ENCODE data around the gene UBA1. TPM values are rescaled to one million over a fixed set of nuclear protein-coding genes. Genes with fewer than 3 reads are reported as not detected.

Gene UBA1
- total RNA-seq, 1 experiment from 2014 or later, result 275 TPM

DNA sequence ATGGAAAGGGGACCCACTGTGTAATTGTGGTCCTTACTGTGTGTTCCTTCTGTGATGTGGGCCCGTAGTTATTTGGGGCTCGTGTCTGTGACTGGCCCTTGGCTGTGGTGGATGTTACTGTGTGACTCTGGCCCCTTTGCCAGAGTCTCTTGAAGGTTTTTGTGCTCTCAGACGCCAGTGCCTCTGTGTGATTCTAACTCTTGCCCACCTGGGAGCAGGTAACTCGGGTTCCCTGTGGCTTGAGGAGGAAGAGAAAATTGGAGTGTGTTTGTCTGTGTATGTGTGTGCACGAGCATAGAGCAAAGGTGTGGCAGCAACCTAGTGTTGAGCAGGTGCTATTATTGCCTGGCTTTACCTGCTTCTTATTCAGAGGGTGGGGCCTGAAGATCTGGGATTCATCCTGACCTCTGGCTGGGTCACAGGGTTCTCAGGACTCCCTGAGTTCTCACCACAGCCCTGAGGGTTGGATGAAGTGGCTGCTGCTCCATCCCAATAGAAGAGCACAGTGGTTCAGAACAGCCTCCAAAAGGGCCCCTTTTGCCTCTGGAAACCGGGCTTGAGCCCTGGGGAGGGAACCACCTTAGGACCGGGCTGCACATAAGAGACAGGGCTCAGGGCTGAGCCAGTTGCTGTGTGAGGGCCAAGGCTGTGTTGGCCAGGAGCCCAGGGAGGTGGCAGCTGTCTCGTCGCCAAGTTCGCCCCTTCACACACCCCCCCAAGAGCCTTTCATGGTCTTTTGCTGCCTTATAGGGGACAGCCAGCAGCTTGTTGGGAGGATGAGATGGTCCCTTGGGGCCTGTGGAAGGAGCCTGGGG, 47.3 kb upstream of the UBA1 start:
- Histone ChIP-seq H3K79me2 (ENCODE audit: insufficient read depth, low read length) (peaks cover 72% of the 10 kb centered on the region), H3K9me3 (ENCODE audit: control insufficient read depth in 1 of 2, insufficient read depth in 1 of 2, low read depth in 1 of 2, low read length in 2 of 2) (no peaks in the 10 kb centered on the region), H3K27me3 (ENCODE audit: insufficient read depth, low read length) (no peaks in the 10 kb centered on the region), H2AFZ (ENCODE audit: low read depth, low read length, poor library complexity, severe bottlenecking) (no peak overlapping the region), H4K20me1 (ENCODE audit: insufficient read depth) (no peaks in the 10 kb centered on the region), H3K9ac (ENCODE audit: low read length) (peak overlapping the region; percentile 84), H3K9me2 (ENCODE audit: insufficient read depth) (no peaks in the 10 kb centered on the region), H3K36me3 (ENCODE audit: control insufficient read depth in 1 of 2, insufficient read depth in 2 of 2, low read length in 2 of 2) (no peaks in the 10 kb centered on the region; a peak in 2 of 4 replicates), H3K27ac (ENCODE audit: low read depth, low read length) (no peak overlapping the region; the same call in 1 of the 2 replicates), H3K4me1 (ENCODE audit: control insufficient read depth in 1 of 2, insufficient read depth in 2 of 2, low read length in 2 of 2) (peaks cover 0 to 13% of the 10 kb centered on the region in 2 experiments; a peak in 2 of 4 replicates), H3K4me2 (ENCODE audit: low read length) (peak overlapping the region; percentile 89), H3K4me3 (replicated peaks in 1 of 2; ENCODE audit: low read depth in 1 of 2, low read length in 2 of 2) (peak overlapping the region; percentile 65 to 77)
- intact Hi-C loops (cut with micrococcal nuclease), result no loop called here
- no peak for ATAC-seq
- RAD21 ChIA-PET (ENCODE audit: low non-redundant PET in 1 of 2, low total read pairs in 2 of 2, uncharacterized antibody in 2 of 2, unreplicated experiment in 2 of 2), result no interaction called here
- TF ChIP-seq, protein P1, sequence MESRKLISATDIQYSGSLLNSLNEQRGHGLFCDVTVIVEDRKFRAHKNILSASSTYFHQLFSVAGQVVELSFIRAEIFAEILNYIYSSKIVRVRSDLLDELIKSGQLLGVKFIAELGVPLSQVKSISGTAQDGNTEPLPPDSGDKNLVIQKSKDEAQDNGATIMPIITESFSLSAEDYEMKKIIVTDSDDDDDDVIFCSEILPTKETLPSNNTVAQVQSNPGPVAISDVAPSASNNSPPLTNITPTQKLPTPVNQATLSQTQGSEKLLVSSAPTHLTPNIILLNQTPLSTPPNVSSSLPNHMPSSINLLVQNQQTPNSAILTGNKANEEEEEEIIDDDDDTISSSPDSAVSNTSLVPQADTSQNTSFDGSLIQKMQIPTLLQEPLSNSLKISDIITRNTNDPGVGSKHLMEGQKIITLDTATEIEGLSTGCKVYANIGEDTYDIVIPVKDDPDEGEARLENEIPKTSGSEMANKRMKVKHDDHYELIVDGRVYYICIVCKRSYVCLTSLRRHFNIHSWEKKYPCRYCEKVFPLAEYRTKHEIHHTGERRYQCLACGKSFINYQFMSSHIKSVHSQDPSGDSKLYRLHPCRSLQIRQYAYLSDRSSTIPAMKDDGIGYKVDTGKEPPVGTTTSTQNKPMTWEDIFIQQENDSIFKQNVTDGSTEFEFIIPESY (IDR thresholded peaks at IDR 0.05; ENCODE audit: extremely low read depth, insufficient replicate concordance, low read length), result no peak
- TF ChIP-seq POLR2A (IDR thresholded peaks at IDR 0.05; ENCODE audit: borderline replicate concordance, extremely low read depth, insufficient read depth, insufficient read length) (no peak), TCF7L2 (IDR thresholded peaks at IDR 0.05; ENCODE audit: borderline replicate concordance, extremely low read depth, insufficient read depth, insufficient read length) (no peak), CBX3 (IDR thresholded peaks at IDR 0.05; ENCODE audit: low read depth) (no peak), POLR2AphosphoS5 (IDR thresholded peaks at IDR 0.05; ENCODE audit: low read depth, low read length) (no peak), ELF1 (IDR thresholded peaks at IDR 0.05; ENCODE audit: borderline replicate concordance, low read depth) (no peak), CEBPB (IDR thresholded peaks at IDR 0.05; ENCODE audit: low read depth) (no peak), SRF (IDR thresholded peaks at IDR 0.05; ENCODE audit: low read depth) (no peak), YY1 (IDR thresholded peaks at IDR 0.05; ENCODE audit: extremely low read depth, insufficient replicate concordance, low read depth, low read length) (no peak), EGR1 (IDR thresholded peaks at IDR 0.05; ENCODE audit: low read depth) (no peak), EZH2 (IDR thresholded peaks at IDR 0.05) (no peak), SIN3A (IDR thresholded peaks at IDR 0.05; ENCODE audit: low read depth) (no peak), ZFX (IDR thresholded peaks at IDR 0.05) (no peak), EZH2phosphoT487 (IDR thresholded peaks at IDR 0.05; ENCODE audit: borderline replicate concordance) (no peak), ZNF274 (IDR thresholded peaks at IDR 0.05; ENCODE audit: low read depth, low read length) (no peak), JUND (IDR thresholded peaks at IDR 0.05) (no peak)
- TF ChIP-seq, protein P2, sequence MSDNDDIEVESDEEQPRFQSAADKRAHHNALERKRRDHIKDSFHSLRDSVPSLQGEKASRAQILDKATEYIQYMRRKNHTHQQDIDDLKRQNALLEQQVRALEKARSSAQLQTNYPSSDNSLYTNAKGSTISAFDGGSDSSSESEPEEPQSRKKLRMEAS (IDR thresholded peaks at IDR 0.05), result no peak
- TF ChIP-seq, protein P3, sequence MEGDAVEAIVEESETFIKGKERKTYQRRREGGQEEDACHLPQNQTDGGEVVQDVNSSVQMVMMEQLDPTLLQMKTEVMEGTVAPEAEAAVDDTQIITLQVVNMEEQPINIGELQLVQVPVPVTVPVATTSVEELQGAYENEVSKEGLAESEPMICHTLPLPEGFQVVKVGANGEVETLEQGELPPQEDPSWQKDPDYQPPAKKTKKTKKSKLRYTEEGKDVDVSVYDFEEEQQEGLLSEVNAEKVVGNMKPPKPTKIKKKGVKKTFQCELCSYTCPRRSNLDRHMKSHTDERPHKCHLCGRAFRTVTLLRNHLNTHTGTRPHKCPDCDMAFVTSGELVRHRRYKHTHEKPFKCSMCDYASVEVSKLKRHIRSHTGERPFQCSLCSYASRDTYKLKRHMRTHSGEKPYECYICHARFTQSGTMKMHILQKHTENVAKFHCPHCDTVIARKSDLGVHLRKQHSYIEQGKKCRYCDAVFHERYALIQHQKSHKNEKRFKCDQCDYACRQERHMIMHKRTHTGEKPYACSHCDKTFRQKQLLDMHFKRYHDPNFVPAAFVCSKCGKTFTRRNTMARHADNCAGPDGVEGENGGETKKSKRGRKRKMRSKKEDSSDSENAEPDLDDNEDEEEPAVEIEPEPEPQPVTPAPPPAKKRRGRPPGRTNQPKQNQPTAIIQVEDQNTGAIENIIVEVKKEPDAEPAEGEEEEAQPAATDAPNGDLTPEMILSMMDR (IDR thresholded peaks at IDR 0.05 in 2 of 3, conservative IDR thresholded peaks at IDR 0.05 in 1 of 3; ENCODE audit: borderline replicate concordance in 1 of 3, insufficient read depth in 1 of 3, low read depth in 2 of 3, low read length in 2 of 3), result no peak
- POLR2A ChIA-PET, result no interaction called here
- CTCF ChIA-PET, result no interaction called here
- DNase-seq (ENCODE audit: low read depth, low spot score), result no peak
- no TSS peak for BruUV-seq (replicated peaks)
